HepG2 (cell line): ENCODE measurements around the gene PTTG1. TPM values are rescaled to one million over a fixed set of nuclear protein-coding genes. Genes with fewer than 3 reads are reported as not detected.

Source experiments
- NR2F2 ChIP-seq: IDR thresholded peaks from 2 replicates; pipeline ENCODE4 v1.6.1; 2012; ENCODE audit warnings: low read depth, inconsistent platforms, borderline replicate concordance
- SKI ChIP-seq: fragments of 450-650 bp; IDR thresholded peaks from one replicate; pipeline ENCODE4 v1.6.1; 2018; ENCODE audit warnings: mild to moderate bottlenecking; ENCODE audit not compliant: partially characterized antibody
- ZBTB1 ChIP-seq: sonication (generic); formaldehyde crosslinking; IDR thresholded peaks from 2 replicates; pipeline ENCODE4 v1.4.0; 2020; ENCODE audit warnings: missing genetic modification reagents, borderline replicate concordance
- ZNF678 ChIP-seq: sonication (generic); formaldehyde crosslinking; IDR thresholded peaks from 2 replicates; pipeline ENCODE4 v1.4.0; 2020; ENCODE audit warnings: mild to moderate bottlenecking, missing genetic modification reagents
- ZNF775 ChIP-seq: sonication (generic); formaldehyde crosslinking; IDR thresholded peaks from 2 replicates; pipeline ENCODE4 v1.4.0; 2020; ENCODE audit warnings: missing genetic modification reagents, mild to moderate bottlenecking, moderate library complexity, borderline replicate concordance
- ZSCAN29 ChIP-seq: sonication (generic); formaldehyde crosslinking; conservative IDR thresholded peaks from 2 replicates; pipeline ENCODE4 v1.4.0; 2020; ENCODE audit warnings: mild to moderate bottlenecking, missing genetic modification reagents
- polyA plus RNA-seq, 8 experiments: library from polyadenylated mRNA; depleted of rRNA in 3 of 8; stranded (reverse) in 7 of 8; unstranded in 1 of 8; fragments of >200 nt; fragmentation: Illumina TruSeq in 4 of 8; extraction: Trizol in 4 of 8; gene quantifications; 2 replicates each; pipeline versions ENCODE4 v1.2.1 to v1.2.3, GENCODE V29; 2011 to 2016; ENCODE audit warnings: low read depth in 4 of 8, missing spikeins in 1 of 8, mixed read lengths in 1 of 8; ENCODE audit not compliant: insufficient read depth in 1 of 8
- total RNA-seq, 5 experiments: library from RNA; depleted of rRNA; stranded (reverse); fragments of >200 nt; fragmentation: Illumina TruSeq; extraction: Trizol; gene quantifications; 2 replicates each; pipeline ENCODE4 v1.2.3, GENCODE V29; 2016; ENCODE audit warnings: low read depth in 1 of 5
- TF ChIP-seq, protein P1 (sequence below): sonication (generic); formaldehyde crosslinking; IDR thresholded peaks from 2 replicates; pipeline ENCODE4 v1.5.1; 2020; ENCODE audit warnings: missing genetic modification reagents, mild to moderate bottlenecking, borderline replicate concordance
- TF ChIP-seq, protein P2 (sequence below), 2 experiments: sonication (generic) in 1 of 2; formaldehyde crosslinking in 1 of 2; IDR thresholded peaks; 2 replicates each; pipeline versions ENCODE4 v1.6.1 to v1.9.0; 2014 to 2022; ENCODE audit warnings: antibody characterized with exemption in 1 of 2, borderline replicate concordance in 1 of 2, inconsistent platforms in 1 of 2, low read depth in 1 of 2, missing genetic modification reagents in 1 of 2
- TF ChIP-seq, protein P3 (sequence below), 2 experiments: sonication (generic) in 1 of 2; formaldehyde crosslinking in 1 of 2; IDR thresholded peaks; 2 replicates each; pipeline versions ENCODE4 v1.4.0 to v1.6.1; 2016 to 2020; ENCODE audit warnings: borderline replicate concordance in 1 of 2, low read depth in 1 of 2, mild to moderate bottlenecking in 1 of 2, missing genetic modification reagents in 1 of 2
- TF ChIP-seq, protein P4 (sequence below): sonication (generic); formaldehyde crosslinking; IDR thresholded peaks from 2 replicates; pipeline ENCODE4 v1.4.0; 2020; ENCODE audit warnings: low read depth, mild to moderate bottlenecking, missing genetic modification reagents
- TF ChIP-seq, protein P5 (sequence below): sonication (generic); formaldehyde crosslinking; IDR thresholded peaks from 2 replicates; pipeline ENCODE4 v1.4.0; 2020; ENCODE audit warnings: missing genetic modification reagents

Gene PTTG1
- total and polyA plus RNA-seq, 2 of the 13 experiments (the other 11 are each of a cell fraction or from before 2014, with no cell fraction given), result 102 to 161 TPM

DNA sequence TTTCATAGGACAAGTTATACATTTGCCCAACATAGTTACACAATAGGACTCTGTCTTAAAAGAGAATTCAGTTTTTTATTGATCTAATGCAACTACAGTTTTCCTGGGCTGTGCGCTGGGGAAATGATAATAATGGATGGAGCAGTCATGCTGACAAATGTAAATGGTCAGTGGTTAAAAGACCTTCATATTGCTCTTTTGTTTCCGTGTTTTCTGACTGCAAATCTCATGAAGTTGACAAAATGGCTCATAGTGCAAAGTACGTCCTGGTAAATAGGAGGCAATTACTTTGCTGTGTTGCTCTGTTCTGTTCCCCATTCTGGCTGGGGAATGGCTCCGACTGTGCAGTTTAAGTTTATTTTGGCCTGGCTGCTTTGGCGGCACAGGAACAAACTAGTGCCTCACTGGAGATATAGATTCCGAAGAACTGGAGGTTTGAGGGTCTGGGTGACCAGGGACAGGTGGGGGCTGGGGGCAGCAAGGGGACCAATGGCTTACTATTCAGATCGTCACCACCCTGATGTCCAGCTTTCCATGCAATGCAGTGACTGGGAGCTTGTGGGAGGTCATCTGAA lies 54.3 kb downstream of the PTTG1 start (continued):
- peak; percentile 84 for TF ChIP-seq ZSCAN29 (CRISPR knock-in tag)
- TF ChIP-seq, protein P1, sequence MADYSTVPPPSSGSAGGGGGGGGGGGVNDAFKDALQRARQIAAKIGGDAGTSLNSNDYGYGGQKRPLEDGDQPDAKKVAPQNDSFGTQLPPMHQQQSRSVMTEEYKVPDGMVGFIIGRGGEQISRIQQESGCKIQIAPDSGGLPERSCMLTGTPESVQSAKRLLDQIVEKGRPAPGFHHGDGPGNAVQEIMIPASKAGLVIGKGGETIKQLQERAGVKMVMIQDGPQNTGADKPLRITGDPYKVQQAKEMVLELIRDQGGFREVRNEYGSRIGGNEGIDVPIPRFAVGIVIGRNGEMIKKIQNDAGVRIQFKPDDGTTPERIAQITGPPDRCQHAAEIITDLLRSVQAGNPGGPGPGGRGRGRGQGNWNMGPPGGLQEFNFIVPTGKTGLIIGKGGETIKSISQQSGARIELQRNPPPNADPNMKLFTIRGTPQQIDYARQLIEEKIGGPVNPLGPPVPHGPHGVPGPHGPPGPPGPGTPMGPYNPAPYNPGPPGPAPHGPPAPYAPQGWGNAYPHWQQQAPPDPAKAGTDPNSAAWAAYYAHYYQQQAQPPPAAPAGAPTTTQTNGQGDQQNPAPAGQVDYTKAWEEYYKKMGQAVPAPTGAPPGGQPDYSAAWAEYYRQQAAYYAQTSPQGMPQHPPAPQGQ (CRISPR knock-in tag), result no peak
- TF ChIP-seq, protein P2, sequence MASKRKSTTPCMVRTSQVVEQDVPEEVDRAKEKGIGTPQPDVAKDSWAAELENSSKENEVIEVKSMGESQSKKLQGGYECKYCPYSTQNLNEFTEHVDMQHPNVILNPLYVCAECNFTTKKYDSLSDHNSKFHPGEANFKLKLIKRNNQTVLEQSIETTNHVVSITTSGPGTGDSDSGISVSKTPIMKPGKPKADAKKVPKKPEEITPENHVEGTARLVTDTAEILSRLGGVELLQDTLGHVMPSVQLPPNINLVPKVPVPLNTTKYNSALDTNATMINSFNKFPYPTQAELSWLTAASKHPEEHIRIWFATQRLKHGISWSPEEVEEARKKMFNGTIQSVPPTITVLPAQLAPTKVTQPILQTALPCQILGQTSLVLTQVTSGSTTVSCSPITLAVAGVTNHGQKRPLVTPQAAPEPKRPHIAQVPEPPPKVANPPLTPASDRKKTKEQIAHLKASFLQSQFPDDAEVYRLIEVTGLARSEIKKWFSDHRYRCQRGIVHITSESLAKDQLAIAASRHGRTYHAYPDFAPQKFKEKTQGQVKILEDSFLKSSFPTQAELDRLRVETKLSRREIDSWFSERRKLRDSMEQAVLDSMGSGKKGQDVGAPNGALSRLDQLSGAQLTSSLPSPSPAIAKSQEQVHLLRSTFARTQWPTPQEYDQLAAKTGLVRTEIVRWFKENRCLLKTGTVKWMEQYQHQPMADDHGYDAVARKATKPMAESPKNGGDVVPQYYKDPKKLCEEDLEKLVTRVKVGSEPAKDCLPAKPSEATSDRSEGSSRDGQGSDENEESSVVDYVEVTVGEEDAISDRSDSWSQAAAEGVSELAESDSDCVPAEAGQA (IDR thresholded peaks at IDR 0.05; ENCODE audit: low read depth), result no peak
- TF ChIP-seq, protein P2 (CRISPR knock-in tag; IDR thresholded peaks at IDR 0.05; ENCODE audit: borderline replicate concordance), result no peak
- TF ChIP-seq, protein P3, sequence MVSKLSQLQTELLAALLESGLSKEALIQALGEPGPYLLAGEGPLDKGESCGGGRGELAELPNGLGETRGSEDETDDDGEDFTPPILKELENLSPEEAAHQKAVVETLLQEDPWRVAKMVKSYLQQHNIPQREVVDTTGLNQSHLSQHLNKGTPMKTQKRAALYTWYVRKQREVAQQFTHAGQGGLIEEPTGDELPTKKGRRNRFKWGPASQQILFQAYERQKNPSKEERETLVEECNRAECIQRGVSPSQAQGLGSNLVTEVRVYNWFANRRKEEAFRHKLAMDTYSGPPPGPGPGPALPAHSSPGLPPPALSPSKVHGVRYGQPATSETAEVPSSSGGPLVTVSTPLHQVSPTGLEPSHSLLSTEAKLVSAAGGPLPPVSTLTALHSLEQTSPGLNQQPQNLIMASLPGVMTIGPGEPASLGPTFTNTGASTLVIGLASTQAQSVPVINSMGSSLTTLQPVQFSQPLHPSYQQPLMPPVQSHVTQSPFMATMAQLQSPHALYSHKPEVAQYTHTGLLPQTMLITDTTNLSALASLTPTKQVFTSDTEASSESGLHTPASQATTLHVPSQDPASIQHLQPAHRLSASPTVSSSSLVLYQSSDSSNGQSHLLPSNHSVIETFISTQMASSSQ (IDR thresholded peaks at IDR 0.05; ENCODE audit: low read depth), result peak; percentile 79
- TF ChIP-seq, protein P3 (CRISPR knock-in tag; IDR thresholded peaks at IDR 0.05; ENCODE audit: borderline replicate concordance), result peak; percentile 91; the same call in 1 of the 2 replicates
- TF ChIP-seq NR2F2, result peak; percentile 61
- no peak for TF ChIP-seq ZBTB1 (CRISPR knock-in tag)
- TF ChIP-seq ZNF775 (CRISPR knock-in tag), result no peak
- TF ChIP-seq, protein P4, sequence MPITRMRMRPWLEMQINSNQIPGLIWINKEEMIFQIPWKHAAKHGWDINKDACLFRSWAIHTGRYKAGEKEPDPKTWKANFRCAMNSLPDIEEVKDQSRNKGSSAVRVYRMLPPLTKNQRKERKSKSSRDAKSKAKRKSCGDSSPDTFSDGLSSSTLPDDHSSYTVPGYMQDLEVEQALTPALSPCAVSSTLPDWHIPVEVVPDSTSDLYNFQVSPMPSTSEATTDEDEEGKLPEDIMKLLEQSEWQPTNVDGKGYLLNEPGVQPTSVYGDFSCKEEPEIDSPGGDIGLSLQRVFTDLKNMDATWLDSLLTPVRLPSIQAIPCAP, result no peak
- TF ChIP-seq, protein P5, sequence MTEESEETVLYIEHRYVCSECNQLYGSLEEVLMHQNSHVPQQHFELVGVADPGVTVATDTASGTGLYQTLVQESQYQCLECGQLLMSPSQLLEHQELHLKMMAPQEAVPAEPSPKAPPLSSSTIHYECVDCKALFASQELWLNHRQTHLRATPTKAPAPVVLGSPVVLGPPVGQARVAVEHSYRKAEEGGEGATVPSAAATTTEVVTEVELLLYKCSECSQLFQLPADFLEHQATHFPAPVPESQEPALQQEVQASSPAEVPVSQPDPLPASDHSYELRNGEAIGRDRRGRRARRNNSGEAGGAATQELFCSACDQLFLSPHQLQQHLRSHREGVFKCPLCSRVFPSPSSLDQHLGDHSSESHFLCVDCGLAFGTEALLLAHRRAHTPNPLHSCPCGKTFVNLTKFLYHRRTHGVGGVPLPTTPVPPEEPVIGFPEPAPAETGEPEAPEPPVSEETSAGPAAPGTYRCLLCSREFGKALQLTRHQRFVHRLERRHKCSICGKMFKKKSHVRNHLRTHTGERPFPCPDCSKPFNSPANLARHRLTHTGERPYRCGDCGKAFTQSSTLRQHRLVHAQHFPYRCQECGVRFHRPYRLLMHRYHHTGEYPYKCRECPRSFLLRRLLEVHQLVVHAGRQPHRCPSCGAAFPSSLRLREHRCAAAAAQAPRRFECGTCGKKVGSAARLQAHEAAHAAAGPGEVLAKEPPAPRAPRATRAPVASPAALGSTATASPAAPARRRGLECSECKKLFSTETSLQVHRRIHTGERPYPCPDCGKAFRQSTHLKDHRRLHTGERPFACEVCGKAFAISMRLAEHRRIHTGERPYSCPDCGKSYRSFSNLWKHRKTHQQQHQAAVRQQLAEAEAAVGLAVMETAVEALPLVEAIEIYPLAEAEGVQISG (CRISPR knock-in tag), result peak; percentile 68; the same call in 1 of the 2 replicates
- no peak for TF ChIP-seq ZNF678 (CRISPR knock-in tag)
- peak; percentile 39 for TF ChIP-seq SKI
